D341Med (cell line): ENCODE measurements around the gene FAM50B.

Experiments used
- DNase-seq: peaks from one replicate; pipeline ENCODE4 v3.0.0; 2012; ENCODE audit warnings: low spot score

FAM50B gene

DNA sequence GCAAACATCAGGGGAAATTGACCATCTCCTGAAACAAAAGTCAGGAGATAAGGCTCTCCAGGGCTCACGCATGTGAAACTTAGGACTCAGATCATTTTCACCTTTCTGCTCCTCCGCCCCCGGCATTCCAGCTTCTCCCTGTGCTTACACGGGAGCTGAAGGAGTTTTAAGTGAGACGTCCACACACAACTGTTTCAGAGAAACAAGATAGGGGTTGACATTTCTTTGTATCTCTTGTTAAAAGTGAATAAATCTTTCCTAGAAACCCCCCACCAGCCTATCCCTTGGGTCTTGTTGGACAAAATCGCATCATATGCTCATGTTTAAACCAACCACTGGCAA lies 46.1 kb downstream of the FAM50B start:
- DNase-seq: no peak

DNA sequence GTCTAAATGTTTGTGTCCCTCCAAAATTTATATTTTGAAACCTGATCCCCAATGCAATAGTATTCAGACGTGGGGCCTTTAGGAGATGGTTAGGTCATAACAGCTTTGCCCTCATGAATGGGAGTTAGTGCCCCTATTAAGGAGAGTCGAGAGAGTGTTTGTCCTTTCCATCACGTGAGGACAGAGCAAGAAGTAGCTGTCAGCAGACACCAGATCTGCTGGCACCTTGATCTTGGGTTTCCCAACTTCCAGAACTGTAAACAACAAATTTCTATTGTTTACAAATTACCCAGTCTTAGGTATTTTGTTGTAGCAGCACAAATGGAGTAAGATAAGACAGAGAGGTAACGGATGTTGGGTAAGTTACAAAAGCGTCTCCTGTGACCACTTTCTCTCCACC lies 46.6 kb downstream of the FAM50B start:
- no peak for DNase-seq

DNA sequence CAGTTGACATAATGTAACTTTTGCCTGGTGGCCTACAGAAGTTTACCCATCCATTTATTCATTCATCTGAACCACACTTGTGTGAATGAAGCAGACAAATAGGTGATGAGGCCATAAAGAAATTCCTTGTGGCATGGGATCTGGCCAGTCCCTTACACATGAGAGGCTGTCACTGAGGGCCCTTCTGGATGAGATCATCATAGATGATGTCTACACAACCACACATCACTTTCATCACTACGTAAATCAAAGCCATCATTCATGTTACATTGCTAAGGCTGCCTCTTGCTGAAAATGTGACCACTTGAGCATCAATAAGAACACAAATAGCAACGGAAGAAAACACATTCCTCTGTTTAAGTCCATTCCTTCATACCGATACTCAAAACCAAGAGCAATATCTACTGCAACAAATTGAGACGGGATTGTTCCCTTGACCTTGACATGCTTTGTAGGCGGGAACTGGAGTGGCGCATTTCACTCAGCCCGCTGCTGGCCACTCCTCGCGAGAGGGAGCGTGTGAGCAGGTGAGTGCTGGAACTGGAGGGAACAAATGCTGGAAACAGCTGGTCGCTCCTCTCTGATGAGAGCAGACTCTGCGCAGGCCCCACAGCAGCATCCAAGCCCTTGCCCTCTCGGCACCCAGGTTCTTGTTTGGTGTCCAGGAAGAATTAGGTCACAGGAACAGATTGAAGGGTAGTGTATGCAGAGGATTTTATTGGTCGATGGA lies 49.3 kb downstream of the FAM50B start:
- DNase-seq: no peak

DNA sequence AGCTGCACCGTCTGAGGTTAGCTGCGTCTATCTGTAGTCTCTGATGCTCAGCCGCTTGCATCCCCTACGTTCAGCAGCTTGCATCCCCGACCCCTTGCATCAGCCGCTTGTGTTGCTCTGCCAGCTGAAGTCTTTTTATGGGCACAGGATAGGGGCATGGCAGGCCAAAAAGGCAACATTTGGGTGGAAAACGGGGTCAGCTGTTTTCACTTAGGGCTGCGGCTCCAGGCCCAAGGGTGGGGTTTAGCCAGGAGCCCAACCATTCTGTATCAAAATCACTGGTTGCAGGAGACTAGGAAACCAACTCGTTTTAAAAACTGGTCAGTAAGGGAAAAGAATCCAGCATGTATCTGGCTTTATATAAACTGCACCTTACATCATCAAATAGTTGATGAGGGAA lies 49.9 kb downstream of the FAM50B start:
- DNase-seq: no peak

DNA sequence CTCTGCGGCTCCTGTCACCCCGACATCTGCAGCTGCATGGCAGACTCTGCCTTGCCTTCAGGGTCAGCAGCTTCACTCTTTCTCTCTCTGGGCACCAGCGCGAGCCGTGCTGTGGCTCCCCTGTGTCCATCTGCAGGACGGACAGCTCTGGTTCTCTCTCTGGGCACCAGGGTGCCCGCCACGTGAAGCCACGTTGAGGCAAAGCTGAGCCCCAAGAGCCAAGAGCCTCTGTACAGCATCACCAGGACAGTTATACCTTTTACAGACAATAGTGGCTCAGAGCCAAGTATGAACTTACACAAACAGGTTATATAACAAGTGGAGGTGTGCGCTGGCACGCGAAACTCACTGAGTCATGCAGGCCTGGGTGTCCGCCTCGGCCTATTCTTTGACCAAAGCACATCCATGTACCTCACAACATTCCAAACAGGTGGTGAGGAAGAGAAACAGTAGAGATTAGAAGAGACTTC lies 50.8 kb downstream of the FAM50B start:
- DNase-seq: no peak
